Activated CD4-positive, alpha-beta memory T cell treated with anti-CD3 and anti-CD28 coated beads for 36 hours (primary cell): ENCODE results near the gene SLC66A2. TPM values are rescaled to one million over a fixed set of nuclear protein-coding genes. Genes with fewer than 3 reads are reported as not detected.

Source experiments
- CTCF ChIA-PET: fragments of 350-600 bp; sonication (Branson Sonifier 250); formaldehyde crosslinking; loops from one replicate; lab custom pipeline; 2021; ENCODE audit warnings: antibody characterized with exemption, inconsistent platforms; lab: Charles Lee
- POLR2A ChIA-PET: fragments of 350-600 bp; sonication (Branson Sonifier 250); formaldehyde crosslinking; loops from one replicate; lab custom pipeline; 2021; ENCODE audit warnings: antibody characterized with exemption; lab: Charles Lee
- DNase-seq: peaks from one replicate; pipeline ENCODE4 v3.0.0-alpha.2; 2020
- H3K27ac Mint-ChIP-seq: one replicate; pipeline ENCODE4 v1.8.0; 2021; ENCODE audit warnings: mixed read lengths
- H3K27me3 Mint-ChIP-seq: one replicate; pipeline ENCODE4 v1.8.0; 2021; ENCODE audit warnings: mixed read lengths
- H3K36me3 Mint-ChIP-seq: one replicate; pipeline ENCODE4 v1.8.0; 2021; ENCODE audit warnings: mixed read lengths
- H3K4me1 Mint-ChIP-seq: one replicate; pipeline ENCODE4 v1.8.0; 2021; ENCODE audit warnings: low read depth, mixed read lengths
- H3K4me3 Mint-ChIP-seq: one replicate; pipeline ENCODE4 v1.8.0; 2021; ENCODE audit warnings: mild to moderate bottlenecking, mixed read lengths
- H3K9me3 Mint-ChIP-seq: one replicate; pipeline ENCODE4 v1.8.0; 2021; ENCODE audit warnings: mixed read lengths
- intact Hi-C: fragments of 100-400 bp; cut with micrococcal nuclease; formaldehyde crosslinking; loops from one replicate; pipeline ENCODE4 v1.15.1; 2023
- total RNA-seq, 2 experiments: library from RNA; stranded (reverse); gene quantifications; one replicate each; pipeline ENCODE4 v1.2.3, GENCODE V29; 2021

The SLC66A2 gene
- total RNA-seq, 2 experiments from 2014 or later, result 27.2 to 29.5 TPM

DNA sequence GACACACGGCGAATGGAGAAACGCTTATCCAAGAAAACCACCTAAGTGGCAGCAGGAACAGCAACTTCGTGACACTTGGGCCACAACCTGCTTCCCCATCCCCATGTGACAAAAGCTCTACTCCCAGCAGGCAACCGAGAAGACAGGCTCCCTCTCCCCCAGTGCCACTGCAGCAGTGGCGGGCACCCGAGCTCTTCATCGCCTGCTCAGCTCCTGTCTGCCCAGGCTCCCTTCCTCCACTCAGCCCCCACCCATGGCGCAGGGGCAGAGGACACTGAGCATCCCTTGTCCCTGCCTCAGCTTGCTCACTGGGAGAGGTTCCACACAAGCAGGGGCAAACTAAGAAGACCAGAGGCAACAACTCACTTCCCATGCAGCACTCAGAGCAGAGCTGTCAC, 22.9 kb downstream of the SLC66A2 start:
- no peak for DNase-seq
- Mint-ChIP-seq H3K9me3 (peaks cover 45% of the 10 kb centered on the region), H3K27ac (no peak overlapping the region), H3K4me3 (no peak overlapping the region), H3K36me3 (peaks cover 58% of the 10 kb centered on the region), H3K27me3 (no peaks in the 10 kb centered on the region), H3K4me1 (no peaks in the 10 kb centered on the region)
- POLR2A ChIA-PET, result no interaction called here
- intact Hi-C loops, result no loop called here
- CTCF ChIA-PET, result no interaction called here

DNA sequence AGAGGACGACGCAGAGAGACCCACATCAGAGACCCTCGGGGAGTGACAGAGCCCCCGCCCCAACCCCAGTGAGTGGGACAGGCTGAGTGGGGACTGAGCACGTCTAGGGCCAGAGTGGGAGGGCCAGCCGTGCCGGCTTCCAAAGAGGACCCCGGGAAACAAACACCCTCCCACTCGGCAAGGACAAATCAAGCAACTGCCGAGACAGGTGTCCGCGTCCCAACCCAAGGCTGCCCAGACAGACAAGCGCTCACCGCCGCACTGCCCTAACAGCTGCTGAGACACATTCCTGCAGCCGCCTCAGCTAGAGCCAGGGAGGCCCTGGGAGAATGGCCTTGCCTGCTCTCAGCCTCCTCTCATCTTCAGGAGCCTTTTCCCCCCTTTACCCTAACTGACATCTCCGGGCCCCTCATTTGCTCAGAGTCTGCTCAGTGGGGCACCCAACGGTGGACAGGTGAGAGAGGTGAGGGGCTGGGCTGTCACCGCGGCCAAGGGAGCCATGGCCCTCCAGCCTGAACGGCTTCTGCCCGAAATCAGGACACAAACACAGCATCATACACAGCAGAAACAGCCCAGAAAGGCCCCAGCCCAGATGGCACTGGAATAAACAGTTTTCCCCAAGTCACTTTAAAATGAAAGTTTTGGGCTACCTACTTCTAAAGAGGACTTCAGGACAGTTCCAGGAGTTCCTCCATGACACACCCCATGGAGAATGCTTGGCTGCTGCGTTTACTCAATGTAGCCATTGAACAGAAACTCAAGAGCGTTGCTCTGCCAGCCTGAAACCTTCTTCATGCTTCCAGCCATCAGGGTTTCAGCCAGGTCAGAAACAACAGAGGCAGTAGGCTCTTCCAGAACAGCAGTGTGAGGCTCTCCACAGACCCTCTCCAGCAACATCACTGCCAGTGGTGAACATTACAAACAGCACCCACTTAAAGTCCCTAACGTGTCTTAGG, 23.6 kb downstream of the SLC66A2 start:
- POLR2A ChIA-PET, result no interaction called here
- intact Hi-C loops, result no loop called here
- no peak overlapping the region for H3K4me3 Mint-ChIP-seq
- H3K27ac Mint-ChIP-seq, result no peak overlapping the region
- no peaks in the 10 kb centered on the region for H3K27me3 Mint-ChIP-seq
- H3K36me3 Mint-ChIP-seq, result peaks cover 55% of the 10 kb centered on the region
- no peaks in the 10 kb centered on the region for H3K4me1 Mint-ChIP-seq
- DNase-seq, result peak; percentile 5
- peaks cover 38% of the 10 kb centered on the region for H3K9me3 Mint-ChIP-seq
- CTCF ChIA-PET, result no interaction called here

DNA sequence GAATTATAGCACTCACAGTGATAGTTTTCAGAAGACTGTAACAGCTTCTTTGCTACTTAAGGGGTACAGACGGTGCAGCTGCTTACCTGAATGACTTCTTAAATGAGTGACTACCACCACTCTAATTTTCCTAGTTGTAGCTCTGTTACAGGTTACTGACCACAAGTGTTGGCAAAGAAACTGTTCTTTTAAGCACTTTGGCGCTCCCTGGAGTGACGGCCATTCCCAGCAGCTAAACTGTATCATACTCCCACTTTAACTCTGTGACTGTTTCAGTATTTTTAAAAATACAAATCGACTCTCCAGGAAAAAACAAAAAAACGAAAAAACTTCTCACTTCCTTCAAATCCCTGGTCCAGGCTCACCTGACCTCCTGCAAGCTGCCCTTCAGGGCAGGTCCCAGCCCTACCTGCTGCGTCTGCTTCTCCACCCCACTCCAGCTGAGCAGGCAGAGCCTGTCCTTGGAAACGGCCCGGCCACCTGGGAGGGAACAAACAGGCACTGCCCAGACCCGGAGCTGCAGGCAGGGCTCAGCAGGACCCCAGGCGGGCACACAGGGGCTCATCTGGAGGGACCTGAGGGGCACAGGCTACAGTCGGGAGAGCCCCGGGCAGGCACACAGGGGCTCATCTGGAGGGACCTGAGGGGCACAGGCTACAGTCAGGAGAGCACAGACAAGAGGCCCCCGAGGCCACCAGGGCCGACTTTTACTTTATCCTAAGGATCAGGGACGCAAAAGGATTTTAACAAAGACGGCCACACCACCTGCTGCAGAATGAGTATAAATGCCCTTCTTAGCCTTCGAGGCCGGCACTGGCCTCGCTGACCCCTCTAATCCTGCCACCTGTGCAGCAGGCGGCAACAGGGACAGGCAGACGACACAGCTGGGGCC, 24.5 kb downstream of the SLC66A2 start:
- Mint-ChIP-seq H3K27ac (no peak overlapping the region), H3K4me3 (no peak overlapping the region), H3K9me3 (peaks cover 29% of the 10 kb centered on the region), H3K27me3 (no peaks in the 10 kb centered on the region), H3K36me3 (peaks cover 46% of the 10 kb centered on the region), H3K4me1 (no peaks in the 10 kb centered on the region)
- ChIA-PET POLR2A (no interaction called here), CTCF (interaction anchor here (0.7 kb wide), 1 partner anchor 1057 kb away, joined by 3 read pairs; no protein-coding TSS in a partner anchor)
- peak; percentile 4 for DNase-seq
- intact Hi-C loops, result no loop called here

DNA sequence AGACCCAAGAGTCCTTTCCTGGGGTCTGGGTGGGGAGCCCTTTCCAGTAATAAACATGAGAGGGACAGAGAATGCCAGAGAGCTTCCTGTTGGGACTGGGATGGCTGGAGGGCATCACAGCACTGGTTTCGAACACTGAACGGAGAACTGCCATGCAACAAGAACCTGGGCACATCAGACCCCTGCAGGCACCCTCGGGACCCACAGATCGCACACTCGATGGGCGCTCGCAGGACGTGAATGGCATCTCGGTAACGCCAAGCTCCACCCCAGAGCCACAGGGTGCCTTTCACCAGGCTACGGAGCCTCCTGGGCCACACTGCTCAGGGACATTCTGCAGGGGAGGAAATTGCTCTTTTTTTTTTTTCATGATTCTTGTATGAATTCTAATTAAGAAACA, 25.1 kb downstream of the SLC66A2 start:
- Mint-ChIP-seq H3K9me3 (peaks cover 23% of the 10 kb centered on the region), H3K36me3 (peaks cover 43% of the 10 kb centered on the region), H3K4me3 (no peak overlapping the region), H3K4me1 (no peaks in the 10 kb centered on the region), H3K27me3 (no peaks in the 10 kb centered on the region), H3K27ac (no peak overlapping the region)
- CTCF ChIA-PET, result interaction anchor here (0.7 kb wide), 1 partner anchor 1057 kb away, joined by 3 read pairs; no protein-coding TSS in a partner anchor
- DNase-seq, result no peak
- intact Hi-C loops, result no loop called here
- POLR2A ChIA-PET, result no interaction called here

DNA sequence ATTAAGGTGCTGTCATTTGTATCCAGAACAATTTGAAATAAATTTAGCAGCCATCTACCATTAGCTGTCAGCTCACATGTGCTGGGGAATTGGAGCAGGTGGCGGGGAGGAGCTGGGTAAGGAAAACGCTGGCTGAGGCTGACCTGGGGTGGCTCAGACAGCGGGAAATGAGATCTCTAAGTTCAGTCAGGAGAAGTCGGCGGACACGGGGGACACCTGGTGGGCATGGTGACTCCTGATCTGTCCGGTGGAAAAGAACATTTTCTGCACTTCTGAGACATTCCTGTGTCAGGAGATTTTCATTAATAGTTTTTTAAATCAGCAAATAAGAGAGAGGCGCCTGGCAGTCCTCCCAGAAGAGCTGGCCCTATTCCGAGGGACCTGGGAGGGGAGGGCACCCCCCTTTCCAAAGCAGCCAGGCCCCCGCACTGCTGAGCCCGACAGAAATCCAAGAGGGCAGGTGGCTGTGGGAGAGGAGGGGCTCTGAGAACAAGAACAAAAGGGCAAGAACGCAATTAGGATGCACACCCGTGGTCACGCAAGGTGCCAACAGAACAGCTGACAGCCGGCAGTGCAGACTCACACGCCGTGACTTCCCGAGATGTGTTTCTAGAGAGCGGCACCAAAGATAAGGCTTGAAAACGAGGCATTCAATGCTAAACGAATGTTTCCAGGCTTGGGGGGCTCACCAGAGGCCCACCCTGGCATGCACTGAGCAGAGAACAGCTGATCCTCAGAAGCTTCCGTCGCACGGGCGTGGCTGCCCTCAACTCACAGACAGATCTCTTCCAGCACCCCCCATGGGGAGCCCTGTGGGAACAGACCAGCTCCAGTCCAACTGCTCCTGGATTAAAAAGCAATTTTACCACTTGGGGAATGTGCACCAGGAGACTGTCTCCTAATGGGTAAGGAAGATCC, 26.4 kb downstream of the SLC66A2 start:
- H3K9me3 Mint-ChIP-seq, result peaks cover 15% of the 10 kb centered on the region
- peaks cover 35% of the 10 kb centered on the region for H3K36me3 Mint-ChIP-seq
- no peaks in the 10 kb centered on the region for H3K4me1 Mint-ChIP-seq
- no peak overlapping the region for H3K27ac Mint-ChIP-seq
- H3K27me3 Mint-ChIP-seq, result no peaks in the 10 kb centered on the region
- peak; percentile 3 for DNase-seq
- POLR2A ChIA-PET, result no interaction called here
- no peak overlapping the region for H3K4me3 Mint-ChIP-seq
- intact Hi-C loops, result no loop called here
- CTCF ChIA-PET, result interaction anchor here (0.7 kb wide), 1 partner anchor 59 kb away, joined by 3 read pairs; no protein-coding TSS in a partner anchor

DNA sequence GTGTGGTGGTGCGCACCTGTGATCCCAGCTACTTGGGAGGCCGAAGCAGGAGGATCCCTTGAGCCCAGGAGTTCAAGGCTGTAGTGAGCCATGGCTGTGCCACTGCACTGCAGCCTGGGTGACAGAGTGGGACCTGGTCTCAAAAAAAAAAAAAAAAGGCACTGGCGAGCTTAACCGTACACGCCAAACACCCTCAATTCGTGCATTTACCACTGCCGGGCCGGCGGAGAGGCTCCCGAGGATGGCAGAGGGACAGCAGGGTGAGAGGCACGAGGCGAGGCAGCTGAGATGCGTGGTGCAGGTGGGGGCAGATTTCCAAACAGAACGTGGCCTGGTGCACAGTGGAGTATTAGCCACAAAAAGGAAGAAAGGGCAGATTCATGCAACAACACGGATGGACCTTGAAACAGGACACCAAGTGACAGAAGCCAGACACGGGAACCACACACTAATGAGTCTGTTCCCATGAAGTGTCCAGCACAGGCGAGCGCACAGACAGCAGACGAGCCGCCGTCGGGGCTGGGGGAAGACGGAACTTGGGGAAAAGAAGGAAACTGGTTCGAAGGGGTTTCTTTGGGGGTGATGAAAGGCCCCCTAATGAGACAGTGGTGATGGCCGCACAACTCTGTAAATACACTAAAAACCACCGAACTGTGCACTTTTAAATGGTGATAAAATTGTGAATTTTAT, 27.4 kb downstream of the SLC66A2 start:
- no peaks in the 10 kb centered on the region for H3K27me3 Mint-ChIP-seq
- DNase-seq, result no peak
- no peaks in the 10 kb centered on the region for H3K4me1 Mint-ChIP-seq
- H3K9me3 Mint-ChIP-seq, result peaks cover 5% of the 10 kb centered on the region
- CTCF ChIA-PET, result no interaction called here
- POLR2A ChIA-PET, result no interaction called here
- intact Hi-C loops, result no loop called here
- no peak overlapping the region for H3K27ac Mint-ChIP-seq
- H3K36me3 Mint-ChIP-seq, result peaks cover 24% of the 10 kb centered on the region
- H3K4me3 Mint-ChIP-seq, result no peak overlapping the region

DNA sequence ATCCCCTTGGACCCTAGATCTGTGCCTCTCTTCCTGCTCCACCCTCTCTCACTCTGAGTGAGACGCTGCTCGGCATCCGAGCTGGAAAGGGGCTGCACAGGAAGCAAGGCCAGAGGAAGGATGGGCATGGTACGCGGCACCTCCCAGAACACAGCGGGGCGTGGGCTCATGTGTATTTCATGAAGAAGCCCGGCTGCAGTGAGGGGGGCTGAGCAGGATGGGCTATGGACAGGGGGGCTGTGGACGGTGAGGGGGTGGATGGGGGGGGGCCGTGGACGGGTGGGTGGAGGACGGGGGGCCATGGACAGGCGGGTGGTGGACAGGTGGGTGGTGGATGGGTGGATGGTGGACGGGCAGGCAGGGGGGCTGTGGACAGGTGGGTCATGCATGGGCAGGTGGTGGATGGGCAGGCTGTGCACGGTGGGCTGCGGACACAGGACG, 28.5 kb downstream of the SLC66A2 start:
- intact Hi-C loops, result no loop called here
- no peak for DNase-seq
- H3K36me3 Mint-ChIP-seq, result peaks cover 15% of the 10 kb centered on the region
- H3K27ac Mint-ChIP-seq, result no peak overlapping the region
- H3K4me1 Mint-ChIP-seq, result no peaks in the 10 kb centered on the region
- H3K9me3 Mint-ChIP-seq, result no peaks in the 10 kb centered on the region
- H3K4me3 Mint-ChIP-seq, result no peak overlapping the region
- ChIA-PET POLR2A (no interaction called here), CTCF (no interaction called here)
- no peaks in the 10 kb centered on the region for H3K27me3 Mint-ChIP-seq

DNA sequence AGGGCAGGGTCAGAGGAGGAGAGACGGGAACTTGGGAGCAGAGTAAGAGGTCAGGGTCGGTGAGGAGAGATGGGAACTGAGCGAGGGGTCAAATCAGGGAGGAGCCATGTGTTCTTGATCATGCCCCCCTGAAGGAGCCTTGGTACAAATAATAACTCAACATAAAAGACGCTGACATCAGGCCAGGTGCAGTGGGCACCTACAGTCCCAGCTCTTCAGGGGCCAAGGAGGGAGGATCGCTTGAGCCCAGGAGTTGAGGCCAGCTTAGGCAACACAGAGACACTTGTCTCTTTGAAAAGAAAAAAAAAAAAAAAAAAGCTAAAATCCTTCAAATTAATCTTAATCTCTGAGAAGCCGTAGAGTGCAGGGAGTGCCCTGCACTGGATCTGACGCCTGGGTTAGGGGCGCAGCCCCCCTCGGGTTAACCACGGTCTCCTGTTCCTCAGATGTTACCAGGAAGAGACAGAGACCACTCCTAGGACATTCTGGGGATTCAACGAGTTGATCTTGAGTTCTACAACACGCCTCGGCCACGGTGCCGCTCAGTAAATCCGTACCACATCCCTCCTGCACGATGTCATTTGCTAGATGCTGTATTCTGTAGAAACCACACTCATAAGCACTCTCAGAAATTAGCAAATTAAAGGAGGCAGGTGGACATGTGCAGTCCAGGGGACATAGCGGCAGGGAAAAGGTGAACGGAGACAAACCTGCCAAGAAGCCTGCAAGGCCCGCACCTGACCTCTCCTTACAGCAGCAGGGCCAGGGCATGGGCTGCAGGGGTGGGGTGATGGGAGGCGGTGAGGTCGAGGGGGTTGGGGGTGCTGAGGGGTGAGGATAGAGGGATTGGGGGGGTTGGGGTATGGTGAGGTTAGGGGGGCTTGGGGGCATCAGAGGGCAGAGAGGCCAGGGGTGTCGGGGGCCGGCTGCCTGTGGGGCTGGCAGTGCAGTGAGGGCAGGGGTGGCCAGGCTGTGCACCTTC, 29.2 kb downstream of the SLC66A2 start:
- H3K4me3 Mint-ChIP-seq, result no peak overlapping the region
- peaks cover 15% of the 10 kb centered on the region for H3K36me3 Mint-ChIP-seq
- no peak for DNase-seq
- CTCF ChIA-PET, result no interaction called here
- no peaks in the 10 kb centered on the region for H3K4me1 Mint-ChIP-seq
- no peaks in the 10 kb centered on the region for H3K9me3 Mint-ChIP-seq
- intact Hi-C loops, result no loop called here
- H3K27me3 Mint-ChIP-seq, result no peaks in the 10 kb centered on the region
- H3K27ac Mint-ChIP-seq, result no peak overlapping the region
- POLR2A ChIA-PET, result no interaction called here

DNA sequence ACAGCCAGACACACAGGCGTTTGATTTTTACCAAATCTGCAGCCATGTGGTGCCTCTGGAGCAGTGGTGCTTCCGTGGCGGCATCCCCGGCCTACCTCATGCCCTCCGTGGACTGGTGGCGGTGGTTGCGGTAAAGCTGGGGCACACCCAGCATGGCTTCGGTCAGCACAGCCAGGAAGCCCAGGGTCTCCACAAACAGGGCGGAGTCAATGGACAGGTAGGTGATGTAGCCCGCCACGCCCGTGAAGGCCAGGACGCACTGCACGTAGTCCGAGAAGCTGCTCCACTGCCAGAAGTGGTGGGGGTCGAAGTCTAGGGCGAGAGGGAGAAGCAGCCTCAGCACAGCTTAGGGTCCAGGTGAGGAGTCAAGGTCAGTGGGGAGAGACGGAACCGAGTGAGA, 32.4 kb downstream of the SLC66A2 start:
- ChIA-PET CTCF (no interaction called here), POLR2A (no interaction called here)
- peak; percentile 4 for DNase-seq
- no peaks in the 10 kb centered on the region for H3K9me3 Mint-ChIP-seq
- peaks cover 15% of the 10 kb centered on the region for H3K36me3 Mint-ChIP-seq
- H3K4me3 Mint-ChIP-seq, result no peak overlapping the region
- intact Hi-C loops, result no loop called here
- H3K27ac Mint-ChIP-seq, result no peak overlapping the region
- H3K4me1 Mint-ChIP-seq, result no peaks in the 10 kb centered on the region
- H3K27me3 Mint-ChIP-seq, result no peaks in the 10 kb centered on the region

DNA sequence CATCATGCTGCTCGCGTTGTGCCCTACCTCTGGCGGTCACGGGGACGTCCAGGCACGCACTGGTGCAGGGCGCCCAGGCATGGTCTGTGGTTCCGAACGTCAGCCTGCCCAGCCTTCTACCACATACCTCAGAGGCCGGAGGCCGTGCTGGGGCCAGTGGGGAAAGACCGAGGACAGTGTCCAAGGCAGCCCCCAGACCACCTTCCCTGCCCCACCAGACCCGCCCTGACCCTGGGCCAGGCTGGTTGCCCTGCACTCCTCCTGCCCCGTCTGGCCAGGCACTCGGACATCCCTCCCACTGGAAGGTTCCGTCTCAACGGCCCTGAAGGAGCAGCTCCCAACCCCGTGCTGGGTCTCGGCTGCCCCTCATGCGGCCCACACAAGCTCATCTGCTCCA, 32.8 kb downstream of the SLC66A2 start:
- Mint-ChIP-seq H3K27ac (no peak overlapping the region), H3K9me3 (no peaks in the 10 kb centered on the region), H3K27me3 (no peaks in the 10 kb centered on the region), H3K4me1 (no peaks in the 10 kb centered on the region), H3K36me3 (peaks cover 11% of the 10 kb centered on the region), H3K4me3 (no peak overlapping the region)
- no peak for DNase-seq
- ChIA-PET CTCF (no interaction called here), POLR2A (no interaction called here)
- intact Hi-C loops, result no loop called here
